ENCODE results near the gene SIPA1L3. TPM values are rescaled to one million over a fixed set of nuclear protein-coding genes. Genes with fewer than 3 reads are reported as not detected.

Gene SIPA1L3
- polyA plus RNA-seq, 1 donor from 2014 or later = 2.8 TPM

- Histone ChIP-seq H3K27me3 (ENCODE audit: insufficient read depth, low read depth, low read length) (peaks cover 21% of the 10 kb centered on the region), H3F3A (ENCODE audit: insufficient read depth, low read length, poor library complexity, severe bottlenecking) (no peaks in the 10 kb centered on the region), H4K20me1 (ENCODE audit: insufficient read depth) (no peaks in the 10 kb centered on the region), H3K79me2 (replicated peaks; ENCODE audit: insufficient read depth, low read length) (no peaks in the 10 kb centered on the region), H3K36me3 (ENCODE audit: insufficient read depth, low read length) (no peaks in the 10 kb centered on the region), H2AFZ (ENCODE audit: low read depth, low read length) (no peak overlapping the region), H3K9ac (ENCODE audit: low read length) (no peak overlapping the region), H3K27ac (ENCODE audit: low read length) (no peak overlapping the region), H3K9me2 (ENCODE audit: insufficient read depth, low read length) (no peaks in the 10 kb centered on the region), H3K9me3 (ENCODE audit: low read length) (no peaks in the 10 kb centered on the region), H3K4me2 (ENCODE audit: low read length) (no peak overlapping the region), H3K4me3 (ENCODE audit: low read length) (no peak overlapping the region)
- TF ChIP-seq SMC3 (conservative IDR thresholded peaks at IDR 0.05; ENCODE audit: poor library complexity) (no peak), MXI1 (conservative IDR thresholded peaks at IDR 0.05; ENCODE audit: poor library complexity, severe bottlenecking) (no peak), EZH2 (IDR thresholded peaks at IDR 0.05; ENCODE audit: borderline replicate concordance, insufficient read depth, low read length, poor library complexity, severe bottlenecking) (no peak), EP300 (conservative IDR thresholded peaks at IDR 0.05; ENCODE audit: poor library complexity, severe bottlenecking) (no peak), RAD21 (conservative IDR thresholded peaks at IDR 0.05) (no peak), POLR2AphosphoS5 (IDR thresholded peaks at IDR 0.05) (no peak), TAF1 (IDR thresholded peaks at IDR 0.05; ENCODE audit: low read depth) (no peak), REST (IDR thresholded peaks at IDR 0.05; ENCODE audit: borderline replicate concordance) (no peak)
- TF ChIP-seq, protein P1, sequence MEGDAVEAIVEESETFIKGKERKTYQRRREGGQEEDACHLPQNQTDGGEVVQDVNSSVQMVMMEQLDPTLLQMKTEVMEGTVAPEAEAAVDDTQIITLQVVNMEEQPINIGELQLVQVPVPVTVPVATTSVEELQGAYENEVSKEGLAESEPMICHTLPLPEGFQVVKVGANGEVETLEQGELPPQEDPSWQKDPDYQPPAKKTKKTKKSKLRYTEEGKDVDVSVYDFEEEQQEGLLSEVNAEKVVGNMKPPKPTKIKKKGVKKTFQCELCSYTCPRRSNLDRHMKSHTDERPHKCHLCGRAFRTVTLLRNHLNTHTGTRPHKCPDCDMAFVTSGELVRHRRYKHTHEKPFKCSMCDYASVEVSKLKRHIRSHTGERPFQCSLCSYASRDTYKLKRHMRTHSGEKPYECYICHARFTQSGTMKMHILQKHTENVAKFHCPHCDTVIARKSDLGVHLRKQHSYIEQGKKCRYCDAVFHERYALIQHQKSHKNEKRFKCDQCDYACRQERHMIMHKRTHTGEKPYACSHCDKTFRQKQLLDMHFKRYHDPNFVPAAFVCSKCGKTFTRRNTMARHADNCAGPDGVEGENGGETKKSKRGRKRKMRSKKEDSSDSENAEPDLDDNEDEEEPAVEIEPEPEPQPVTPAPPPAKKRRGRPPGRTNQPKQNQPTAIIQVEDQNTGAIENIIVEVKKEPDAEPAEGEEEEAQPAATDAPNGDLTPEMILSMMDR (IDR thresholded peaks at IDR 0.05; ENCODE audit: poor library complexity, severe bottlenecking) = no peak
Observed at GRCh38 chr19:38255383-38256014, 348.5 kb downstream of the SIPA1L3 start.

Small RNA genes within 50 kb of the gene (small RNA-seq; reads per million reads assigned to genes)
- 0 reads per million in 3 experiments for gene RN7SL663P

Other genes with a start within 250 kb of the SIPA1L3 start
- 8.9 and 13.4 TPM in 2 replicates for gene ZNF607, start 187.4 kb upstream of the SIPA1L3 start, polyA plus RNA-seq
- gene ZNF573, start 127.6 kb upstream of the SIPA1L3 start, polyA plus RNA-seq = 7.6 and 9.1 TPM in 2 replicates
- not detected in 2 replicates for gene WDR87, start 614 bp upstream of the SIPA1L3 start, polyA plus RNA-seq

Measured in neural cell (in vitro differentiated cells).